Vagina (tissue), 2 donors: ENCODE results near the gene OARD1. TPM values are rescaled to one million over a fixed set of nuclear protein-coding genes. Genes with fewer than 3 reads are reported as not detected.

Source experiments
- DNase-seq, 2 donors: peaks; one replicate each; pipeline ENCODE4 v3.0.0-alpha.2; 2017; ENCODE audit errors: extremely low spot score in 2 of 2
- H3K27ac ChIP-seq: fragments of 200-600 bp; sonication (generic); one replicate; pipeline ENCODE4 v1.5.1; 2019
- H3K27me3 ChIP-seq: fragments of 200-600 bp; sonication (generic); one replicate; pipeline ENCODE4 v1.5.1; 2019
- H3K36me3 ChIP-seq, 2 donors: fragments of 200-600 bp; sonication (generic); one replicate each; pipeline ENCODE4 v1.5.1; 2017 to 2019
- H3K4me1 ChIP-seq: fragments of 200-600 bp; sonication (generic); one replicate; pipeline ENCODE4 v1.5.1; 2019
- H3K4me3 ChIP-seq, 2 donors: fragments of 200-600 bp; sonication (generic); 1 replicate in 1 of 2; 2 replicates in 1 of 2; pipeline ENCODE4 v1.5.1; 2016 to 2019
- H3K9me3 ChIP-seq: fragments of 200-600 bp; sonication (generic); one replicate; pipeline ENCODE4 v1.5.1; 2019
- POLR2A ChIP-seq, 2 donors: fragments of 450-650 bp; IDR thresholded peaks; one replicate each; pipeline ENCODE4 v1.6.1; 2017; ENCODE audit warnings: antibody characterized with exemption in 2 of 2, mild to moderate bottlenecking in 2 of 2, moderate library complexity in 2 of 2
- POLR2AphosphoS5 ChIP-seq, 2 donors: sonication (generic); formaldehyde crosslinking; IDR thresholded peaks; one replicate each; pipeline ENCODE4 v1.9.0; 2017; ENCODE audit warnings: antibody characterized with exemption in 2 of 2, mild to moderate bottlenecking in 2 of 2, low read depth in 1 of 2; ENCODE audit not compliant: insufficient read depth in 1 of 2
- intact Hi-C: fragments of 100-400 bp; cut with DNase I; formaldehyde crosslinking; loops from one replicate; pipeline ENCODE4 v1.15.1; 2023
- total RNA-seq: library from RNA; depleted of rRNA; stranded (reverse); fragments of >200 nt; gene quantifications from one replicate; pipeline ENCODE4 v1.2.3, GENCODE V29; 2016
- TF ChIP-seq, protein P1 (sequence below), 3 experiments: fragments of 450-650 bp in 2 of 3; fragments of 200-600 bp in 1 of 3; sonication (generic) in 1 of 3; IDR thresholded peaks; one replicate each; pipeline ENCODE4 v1.5.1; 2017 to 2019; ENCODE audit warnings: antibody characterized with exemption in 3 of 3, mild to moderate bottlenecking in 2 of 3, moderate library complexity in 2 of 3

OARD1 gene
- total RNA-seq, 1 donor from 2014 or later = 14.7 TPM

DNA sequence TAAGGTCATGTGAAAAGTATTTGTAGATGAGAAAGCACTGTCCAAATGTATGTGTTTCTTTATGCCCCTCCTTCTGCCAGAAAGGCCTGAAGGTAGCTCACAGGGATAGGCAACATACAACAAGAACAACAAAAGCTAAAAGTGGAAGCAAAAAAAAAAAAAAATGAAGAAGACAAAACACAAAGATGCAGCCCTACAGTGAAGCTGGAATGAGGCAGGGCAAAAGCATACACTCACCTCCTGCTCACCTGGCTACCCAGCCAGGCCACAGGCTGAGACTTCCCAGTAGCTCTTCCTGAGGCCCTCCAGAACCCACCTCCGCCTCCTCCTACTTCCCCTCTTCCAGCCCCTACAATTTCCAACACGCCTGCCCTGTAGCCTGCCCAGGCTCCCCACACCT is 35.6 kb downstream of the OARD1 start:
- no peak for DNase-seq
- intact Hi-C loops = no loop called here
- Histone ChIP-seq H3K9me3 (no peaks in the 10 kb centered on the region), H3K4me1 (no peaks in the 10 kb centered on the region), H3K4me3 (no peak overlapping the region), H3K36me3 (no peaks in the 10 kb centered on the region), H3K27ac (no peak overlapping the region), H3K27me3 (no peaks in the 10 kb centered on the region)
- TF ChIP-seq POLR2A (IDR thresholded peaks at IDR 0.05) (no peak), POLR2AphosphoS5 (IDR thresholded peaks at IDR 0.05; ENCODE audit: insufficient read depth in 1 of 2, low read depth in 1 of 2) (no peak)
- TF ChIP-seq, protein P1, sequence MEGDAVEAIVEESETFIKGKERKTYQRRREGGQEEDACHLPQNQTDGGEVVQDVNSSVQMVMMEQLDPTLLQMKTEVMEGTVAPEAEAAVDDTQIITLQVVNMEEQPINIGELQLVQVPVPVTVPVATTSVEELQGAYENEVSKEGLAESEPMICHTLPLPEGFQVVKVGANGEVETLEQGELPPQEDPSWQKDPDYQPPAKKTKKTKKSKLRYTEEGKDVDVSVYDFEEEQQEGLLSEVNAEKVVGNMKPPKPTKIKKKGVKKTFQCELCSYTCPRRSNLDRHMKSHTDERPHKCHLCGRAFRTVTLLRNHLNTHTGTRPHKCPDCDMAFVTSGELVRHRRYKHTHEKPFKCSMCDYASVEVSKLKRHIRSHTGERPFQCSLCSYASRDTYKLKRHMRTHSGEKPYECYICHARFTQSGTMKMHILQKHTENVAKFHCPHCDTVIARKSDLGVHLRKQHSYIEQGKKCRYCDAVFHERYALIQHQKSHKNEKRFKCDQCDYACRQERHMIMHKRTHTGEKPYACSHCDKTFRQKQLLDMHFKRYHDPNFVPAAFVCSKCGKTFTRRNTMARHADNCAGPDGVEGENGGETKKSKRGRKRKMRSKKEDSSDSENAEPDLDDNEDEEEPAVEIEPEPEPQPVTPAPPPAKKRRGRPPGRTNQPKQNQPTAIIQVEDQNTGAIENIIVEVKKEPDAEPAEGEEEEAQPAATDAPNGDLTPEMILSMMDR (IDR thresholded peaks at IDR 0.05) = no peak

DNA sequence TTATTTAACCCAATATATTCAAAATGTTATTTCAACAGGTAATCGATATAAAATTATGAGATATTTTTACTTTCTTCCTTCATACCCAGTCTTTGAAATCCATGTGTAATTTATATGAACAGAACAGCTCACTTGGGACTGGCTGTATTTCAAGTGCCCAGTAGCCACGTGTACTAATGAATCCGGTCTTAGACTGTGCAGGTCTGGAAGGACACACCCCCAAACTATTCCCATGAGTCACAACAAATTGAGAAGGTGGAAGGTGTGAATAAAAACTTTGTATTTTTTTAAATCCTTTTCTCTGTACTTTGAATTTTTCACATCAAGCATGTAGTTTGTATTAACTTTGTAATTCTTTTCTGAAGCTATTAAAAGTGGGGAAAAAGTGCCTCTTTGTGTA is 36.0 kb downstream of the OARD1 start:
- TF ChIP-seq, protein P1 (IDR thresholded peaks at IDR 0.05) = no peak
- TF ChIP-seq POLR2A (IDR thresholded peaks at IDR 0.05) (no peak), POLR2AphosphoS5 (IDR thresholded peaks at IDR 0.05; ENCODE audit: insufficient read depth in 1 of 2, low read depth in 1 of 2) (no peak)
- Histone ChIP-seq H3K27me3 (no peaks in the 10 kb centered on the region), H3K36me3 (no peaks in the 10 kb centered on the region), H3K9me3 (no peaks in the 10 kb centered on the region), H3K4me1 (no peaks in the 10 kb centered on the region), H3K27ac (no peak overlapping the region), H3K4me3 (no peak overlapping the region)
- no peak for DNase-seq
- intact Hi-C loops = no loop called here

DNA sequence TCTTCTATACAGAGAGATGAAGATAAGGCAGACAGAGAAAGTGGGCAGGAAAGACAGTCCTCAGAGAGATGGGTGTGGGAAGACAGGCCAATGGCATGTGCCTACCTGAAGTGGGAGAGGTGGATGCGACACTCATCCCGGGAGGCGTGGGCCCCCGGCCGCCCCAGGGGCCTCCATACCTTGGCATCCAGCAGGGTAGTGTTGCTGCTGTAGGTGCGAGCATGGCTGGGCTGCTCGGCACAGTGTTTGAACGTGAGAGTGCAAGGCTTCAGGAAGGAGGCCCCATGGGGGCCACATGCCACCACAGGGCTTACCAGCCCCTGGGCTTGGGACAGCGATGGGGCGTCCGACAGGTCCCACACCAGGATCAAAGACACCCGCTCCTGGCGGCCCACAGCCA is 38.4 kb downstream of the OARD1 start:
- no peaks in the 10 kb centered on the region for H3K4me1 ChIP-seq
- no peak for DNase-seq
- no peak overlapping the region for H3K4me3 ChIP-seq
- intact Hi-C loops = no loop called here
- no peaks in the 10 kb centered on the region for H3K36me3 ChIP-seq
- H3K27me3 ChIP-seq = no peaks in the 10 kb centered on the region
- no peak overlapping the region for H3K27ac ChIP-seq
- H3K9me3 ChIP-seq = no peaks in the 10 kb centered on the region
- TF ChIP-seq POLR2AphosphoS5 (IDR thresholded peaks at IDR 0.05; ENCODE audit: insufficient read depth in 1 of 2, low read depth in 1 of 2) (no peak), POLR2A (IDR thresholded peaks at IDR 0.05) (no peak)
- TF ChIP-seq, protein P1 (IDR thresholded peaks at IDR 0.05) = no peak

DNA sequence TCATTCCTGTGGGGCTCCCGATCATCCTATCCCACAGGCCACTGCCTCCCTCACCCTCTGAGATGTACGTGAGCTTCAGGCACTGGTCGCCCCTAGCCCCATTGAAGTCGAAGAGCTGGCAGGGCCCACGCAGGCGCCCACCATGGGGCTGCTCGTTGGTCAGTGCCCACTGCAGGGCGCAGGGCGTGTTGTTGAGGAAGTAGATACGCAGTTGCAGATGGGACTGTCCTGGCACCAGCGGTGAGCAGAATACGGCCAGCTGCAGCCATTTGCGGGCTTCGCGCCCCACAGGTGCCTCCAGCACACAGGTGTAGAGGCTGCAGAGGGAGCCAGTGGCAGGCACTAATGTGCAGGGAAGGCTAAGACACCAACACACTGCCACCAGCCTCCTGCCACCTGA is 39.3 kb downstream of the OARD1 start:
- DNase-seq = no peak
- peaks cover 7% of the 10 kb centered on the region for H3K4me1 ChIP-seq
- H3K27ac ChIP-seq = no peak overlapping the region
- intact Hi-C loops = no loop called here
- no peaks in the 10 kb centered on the region for H3K9me3 ChIP-seq
- H3K27me3 ChIP-seq = no peaks in the 10 kb centered on the region
- H3K36me3 ChIP-seq = no peaks in the 10 kb centered on the region
- no peak overlapping the region for H3K4me3 ChIP-seq
- TF ChIP-seq POLR2AphosphoS5 (IDR thresholded peaks at IDR 0.05; ENCODE audit: insufficient read depth in 1 of 2, low read depth in 1 of 2) (no peak), POLR2A (IDR thresholded peaks at IDR 0.05) (no peak)

DNA sequence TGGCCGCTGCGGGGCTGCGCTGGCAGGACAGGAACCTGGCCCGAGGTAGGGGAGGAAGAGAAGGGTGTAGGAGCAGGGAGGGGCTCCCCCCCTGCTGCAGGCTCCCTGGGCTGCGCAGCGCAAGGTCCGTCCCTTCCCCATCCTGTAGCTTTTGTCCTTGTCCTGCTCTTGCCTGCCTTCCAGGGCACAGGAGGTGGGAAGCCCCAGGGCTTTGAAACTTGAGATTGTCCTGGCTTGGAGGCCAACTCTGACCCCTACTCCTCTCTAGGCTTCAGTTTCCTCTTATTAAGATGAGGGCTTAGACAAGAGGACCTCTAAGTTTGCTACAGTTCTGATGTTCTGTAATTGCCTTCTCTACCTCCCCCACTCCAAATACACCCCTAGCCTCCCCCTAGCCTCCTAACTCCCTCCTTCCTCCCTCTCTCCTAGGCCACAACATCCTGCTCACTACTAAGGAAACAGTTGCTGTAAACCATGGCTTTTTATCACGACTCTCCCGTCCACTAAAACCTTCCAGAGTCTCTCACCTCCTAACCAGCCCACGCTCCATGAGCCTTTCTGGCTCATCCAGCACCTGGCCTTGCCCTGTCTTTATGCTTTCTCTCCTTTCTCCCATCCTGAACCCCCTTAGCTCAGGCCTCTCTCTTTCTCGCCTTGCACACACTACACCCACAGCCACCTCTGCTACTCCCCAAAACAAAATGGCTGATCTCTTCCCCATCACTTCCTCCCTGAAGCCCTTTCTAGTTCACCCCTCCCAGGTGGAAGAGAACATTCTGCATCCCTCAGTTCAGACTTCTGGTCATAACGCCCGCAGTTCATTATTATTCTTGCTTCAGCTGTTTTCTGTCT is 43.4 kb downstream of the OARD1 start:
- Histone ChIP-seq H3K27me3 (no peaks in the 10 kb centered on the region), H3K9me3 (no peaks in the 10 kb centered on the region), H3K4me3 (peak overlapping the region; percentile 46 to 55), H3K36me3 (no peaks in the 10 kb centered on the region), H3K4me1 (peaks cover 16% of the 10 kb centered on the region), H3K27ac (peak overlapping the region; percentile 76)
- intact Hi-C loops = no loop called here
- TF ChIP-seq POLR2AphosphoS5 (IDR thresholded peaks at IDR 0.05; ENCODE audit: insufficient read depth in 1 of 2, low read depth in 1 of 2) (no peak), POLR2A (IDR thresholded peaks at IDR 0.05) (no peak)
- TF ChIP-seq, protein P1 (IDR thresholded peaks at IDR 0.05) = no peak
- no peak for DNase-seq
